GM12872 (cell line): Measurements from ENCODE around the gene DNAAF9.

Experiments
- CTCF ChIP-seq: IDR thresholded peaks from 3 replicates; pipeline ENCODE4 v1.5.1; 2011; ENCODE audit warnings: low read depth, mild to moderate bottlenecking, low read length, moderate library complexity; ENCODE audit not compliant: insufficient read depth

The DNAAF9 gene

GRCh38 chr20:3409417-3409816 is 1.9 kb upstream of the DNAAF9 start:
- TF ChIP-seq CTCF: no peak

- TF ChIP-seq CTCF: no peak
These were observed 535 bp upstream of the DNAAF9 start for GRCh38 chr20:3407771-3408637.

- no peak for TF ChIP-seq CTCF
These were observed 909 bp downstream of the DNAAF9 start for GRCh38 chr20:3406481-3407039.

- no peak for TF ChIP-seq CTCF
These were observed 1.6 kb downstream of the DNAAF9 start for GRCh38 chr20:3405696-3406358.

- no peak for TF ChIP-seq CTCF
These were observed 2.3 kb downstream of the DNAAF9 start for GRCh38 chr20:3405139-3405538.

GRCh38 chr20:3404402-3404801 is 3.1 kb downstream of the DNAAF9 start:
- TF ChIP-seq CTCF: no peak

GRCh38 chr20:3403741-3404140 is 3.7 kb downstream of the DNAAF9 start:
- no peak for TF ChIP-seq CTCF
